ENCODE results near the gene PAQR4. TPM values are rescaled to one million over a fixed set of nuclear protein-coding genes. Genes with fewer than 3 reads are reported as not detected.

The PAQR4 gene
- total RNA-seq, 6 donors from 2014 or later, result 5.2 to 13.5 (median 8.3) TPM

GRCh38 chr16:2980227-2981176 lies 11.4 kb downstream of the PAQR4 start, which contains the start of gene PKMYT1:
TSS of gene PKMYT1 (minus strand) at chr16:2980446. CDS start at chr16:2979657, 789 bp downstream.
- peak within 1 kb of the TSS; percentile 57 to 82 (median 68) for H3K4me3 ChIP-seq
- peak within 1 kb of the TSS; percentile 79 to 96 (median 86) for H3K27ac ChIP-seq
- ATAC-seq (ENCODE audit: low FRiP score in 2 of 2) (peak; percentile 92 to 97), DNase-seq (peak; percentile 90 to 99)
- TF ChIP-seq CTCF (IDR thresholded peaks at IDR 0.05) (peak in 1 of 6 experiments; percentile 34), EP300 (IDR thresholded peaks at IDR 0.05) (peak in 1 of 4 donors; percentile 48), POLR2AphosphoS5 (IDR thresholded peaks at IDR 0.05) (peak; percentile 95 to 98), POLR2A (IDR thresholded peaks at IDR 0.05) (peak; percentile 56 to 99 (median 88))
- no peaks in the 10 kb centered on the region for H3K9me3 ChIP-seq
- no peaks in the 10 kb centered on the region for H3K27me3 ChIP-seq
- H3K36me3 ChIP-seq, result no peaks in the 10 kb centered on the region
- 14 to 78% methylated on average over 7 to 38 of the region's 91 CpGs for WGBS, 2 donors
- peaks cover 17 to 39% (median 24%) of the 10 kb centered on the region in 4 donors for H3K4me1 ChIP-seq

- no peak for TF ChIP-seq EP300 (IDR thresholded peaks at IDR 0.05)
- no peak for TF ChIP-seq POLR2A (IDR thresholded peaks at IDR 0.05)
- 66 to 68% methylated on average over 33 of the region's 33 CpGs for WGBS, 2 donors
- peaks cover 17 to 39% (median 27%) of the 10 kb centered on the region in 4 donors for H3K4me1 ChIP-seq
Observed at GRCh38 chr16:2981177-2981898, 12.2 kb downstream of the PAQR4 start.

DNA sequence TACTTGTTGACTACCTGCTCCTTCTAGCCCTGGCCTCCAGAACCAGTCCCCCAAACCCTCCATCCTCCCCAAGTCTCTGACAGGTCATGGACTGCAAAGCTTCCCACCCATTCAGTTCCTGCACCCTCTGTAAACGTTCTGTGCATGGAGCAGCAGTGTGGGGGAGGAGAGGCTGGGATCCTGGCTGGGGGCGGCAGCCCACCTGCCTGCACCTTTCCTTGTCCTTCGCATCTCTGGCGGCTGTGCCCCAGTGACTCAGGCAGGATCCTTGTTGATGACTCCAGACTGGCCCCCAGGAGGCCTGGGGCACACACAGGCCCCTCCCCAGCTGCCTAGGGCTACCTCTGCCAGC lies 12.7 kb downstream of the PAQR4 start:
- no peak for ATAC-seq (ENCODE audit: low FRiP score in 2 of 2)
- no peaks in the 10 kb centered on the region for H3K36me3 ChIP-seq
- H3K27ac ChIP-seq, result no peak overlapping the region
- H3K27me3 ChIP-seq, result no peaks in the 10 kb centered on the region
- no peaks in the 10 kb centered on the region for H3K9me3 ChIP-seq
- TF ChIP-seq EP300 (IDR thresholded peaks at IDR 0.05) (no peak), POLR2AphosphoS5 (IDR thresholded peaks at IDR 0.05) (no peak), CTCF (IDR thresholded peaks at IDR 0.05) (no peak), POLR2A (IDR thresholded peaks at IDR 0.05) (no peak)
- peak in 1 of 2 donors; percentile 45 for DNase-seq
- 79% methylated on average over 4 of the region's 4 CpGs for WGBS, 2 donors
- no peak overlapping the region for H3K4me3 ChIP-seq
- peaks cover 17 to 39% (median 27%) of the 10 kb centered on the region in 4 donors for H3K4me1 ChIP-seq

More at GRCh38 chr16:2981177-2981898, 12.2 kb downstream of the PAQR4 start:
- no peaks in the 10 kb centered on the region for H3K9me3 ChIP-seq
- H3K36me3 ChIP-seq, result no peaks in the 10 kb centered on the region
- peak overlapping the region in 3 of 4 donors; percentile 59 to 82 (median 77) for H3K4me3 ChIP-seq
- ATAC-seq (ENCODE audit: low FRiP score in 2 of 2) (no peak), DNase-seq (peak in 1 of 2 donors; percentile 30)
- no peaks in the 10 kb centered on the region for H3K27me3 ChIP-seq
- peak overlapping the region in 1 of 4 donors; percentile 96 for H3K27ac ChIP-seq

DNA sequence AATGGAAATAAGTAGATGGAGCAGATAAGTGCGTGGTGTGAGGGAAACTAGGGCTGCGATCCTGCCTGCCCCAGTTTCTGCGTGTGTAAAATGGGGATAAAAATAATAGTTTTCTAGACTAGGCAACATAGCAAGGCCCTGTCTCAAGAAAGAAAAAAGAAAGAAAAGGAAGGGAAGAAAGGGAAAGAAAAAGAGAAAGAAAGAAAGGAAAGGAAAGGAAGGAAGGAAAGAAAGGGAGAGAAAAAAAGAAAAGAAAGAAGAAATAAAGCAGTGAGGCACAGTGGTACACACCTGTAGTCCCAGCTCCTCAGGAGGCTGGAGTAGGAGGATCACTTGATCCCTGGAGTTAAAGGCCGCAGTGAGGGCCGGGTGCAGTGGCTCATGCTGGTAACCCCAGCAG lies 13.3 kb downstream of the PAQR4 start:
- H3K4me3 ChIP-seq, result no peak overlapping the region
- no peak for DNase-seq
- no peak overlapping the region for H3K27ac ChIP-seq
- peaks cover 17 to 39% (median 27%) of the 10 kb centered on the region in 4 donors for H3K4me1 ChIP-seq
- no peaks in the 10 kb centered on the region for H3K36me3 ChIP-seq
- TF ChIP-seq POLR2AphosphoS5 (IDR thresholded peaks at IDR 0.05) (no peak), EP300 (IDR thresholded peaks at IDR 0.05) (no peak), CTCF (IDR thresholded peaks at IDR 0.05) (no peak)
- no peaks in the 10 kb centered on the region for H3K9me3 ChIP-seq
- WGBS, 2 donors, result 84 to 89% methylated on average over 5 of the region's 5 CpGs
- no peak for ATAC-seq (ENCODE audit: low FRiP score in 2 of 2)
- H3K27me3 ChIP-seq, result no peaks in the 10 kb centered on the region

- 21% methylated on average over 15 to 18 of the region's 42 CpGs for WGBS, 2 donors
- H3K4me3 ChIP-seq, result peak overlapping the region in 2 of 4 donors; percentile 25 to 27
- DNase-seq, result peak; percentile 88 to 97
- H3K27ac ChIP-seq, result no peak overlapping the region
- TF ChIP-seq CTCF (IDR thresholded peaks at IDR 0.05) (peak; percentile 94 to 98 (median 95)), EP300 (IDR thresholded peaks at IDR 0.05) (no peak), POLR2AphosphoS5 (IDR thresholded peaks at IDR 0.05) (no peak), POLR2A (IDR thresholded peaks at IDR 0.05) (no peak)
- peaks cover 17 to 36% (median 27%) of the 10 kb centered on the region in 4 donors for H3K4me1 ChIP-seq
- no peaks in the 10 kb centered on the region for H3K27me3 ChIP-seq
- ATAC-seq (ENCODE audit: low FRiP score in 2 of 2), result peak; percentile 81 to 87
- H3K36me3 ChIP-seq, result no peaks in the 10 kb centered on the region
- H3K9me3 ChIP-seq, result no peaks in the 10 kb centered on the region
Observed at GRCh38 chr16:2983706-2984136, 14.6 kb downstream of the PAQR4 start.

Measured in upper lobe of left lung (tissue), 6 donors.